Lower lobe of right lung (tissue), 2 donors: ENCODE data around the gene ZNF680. TPM values are rescaled to one million over a fixed set of nuclear protein-coding genes. Genes with fewer than 3 reads are reported as not detected.

Experiments
- ATAC-seq, 2 donors: fragments of 200-7000 bp; cut with Tn5 transposase; one replicate each; pipeline ENCODE4 v1.9.1; 2020 to 2022; ENCODE audit warnings: mild to moderate bottlenecking in 2 of 2, moderate library complexity in 2 of 2
- DNase-seq: peaks from one replicate; pipeline ENCODE4 v3.0.0-alpha.2; 2020
- H3K27ac ChIP-seq: fragments of 200-600 bp; one replicate; pipeline ENCODE4 v1.8.0; 2022
- H3K27me3 ChIP-seq: fragments of 200-600 bp; one replicate; pipeline ENCODE4 v1.8.0; 2022; ENCODE audit warnings: low read depth
- H3K36me3 ChIP-seq: fragments of 200-600 bp; one replicate; pipeline ENCODE4 v1.8.0; 2022; ENCODE audit warnings: mild to moderate bottlenecking
- H3K4me1 ChIP-seq: fragments of 200-600 bp; one replicate; pipeline ENCODE4 v1.8.0; 2022
- H3K4me3 ChIP-seq: fragments of 200-600 bp; one replicate; pipeline ENCODE4 v1.8.0; 2022; ENCODE audit warnings: mild to moderate bottlenecking
- H3K9me3 ChIP-seq: fragments of 200-600 bp; one replicate; pipeline ENCODE4 v1.8.0; 2022
- CTCF ChIP-seq: fragments of 200-600 bp; IDR thresholded peaks from one replicate; pipeline ENCODE4 v1.8.0; 2022; ENCODE audit warnings: antibody characterized with exemption, mild to moderate bottlenecking
- intact Hi-C: fragments of 100-400 bp; cut with DNase I; formaldehyde crosslinking; loops from one replicate; pipeline ENCODE4 v1.11.0; 2022
- total RNA-seq: library from RNA; stranded (reverse); fragmentation: NEBNext Ultra II Directional; extraction: Animal tissue kit (Norgen Biotek cat#: 25700); gene quantifications from one replicate; pipeline ENCODE4 v1.2.1, GENCODE V29; 2021
- donor health status: DM: no; HTN: yes; CAD: no; lungs with severe emphysema.

ZNF680 gene
- total RNA-seq, 1 donor from 2014 or later, result 13.6 TPM

- peaks cover 6% of the 10 kb centered on the region for H3K36me3 ChIP-seq
- H3K27ac ChIP-seq, result no peak overlapping the region
- H3K4me3 ChIP-seq, result no peak overlapping the region
- H3K9me3 ChIP-seq, result peaks cover 100% of the 10 kb centered on the region
- no peak for ATAC-seq
- no peaks in the 10 kb centered on the region for H3K27me3 ChIP-seq
- no peak for TF ChIP-seq CTCF
- no peaks in the 10 kb centered on the region for H3K4me1 ChIP-seq
- intact Hi-C loops, result no loop called here
- DNase-seq, result no peak
Observed at GRCh38 chr7:64521409-64521984, 41.4 kb downstream of the ZNF680 start.

- Histone ChIP-seq H3K27me3 (no peaks in the 10 kb centered on the region), H3K4me3 (no peak overlapping the region), H3K9me3 (peaks cover 91% of the 10 kb centered on the region), H3K36me3 (no peaks in the 10 kb centered on the region), H3K27ac (no peak overlapping the region), H3K4me1 (no peaks in the 10 kb centered on the region)
- ATAC-seq (no peak), DNase-seq (no peak)
- intact Hi-C loops, result no loop called here
- no peak for TF ChIP-seq CTCF
Observed at GRCh38 chr7:64516451-64516850, 46.4 kb downstream of the ZNF680 start.

GRCh38 chr7:64515781-64516180 is 47.1 kb downstream of the ZNF680 start:
- DNase-seq (no peak), ATAC-seq (no peak)
- Histone ChIP-seq H3K36me3 (no peaks in the 10 kb centered on the region), H3K27me3 (no peaks in the 10 kb centered on the region), H3K4me3 (no peak overlapping the region), H3K27ac (no peak overlapping the region), H3K4me1 (no peaks in the 10 kb centered on the region), H3K9me3 (peaks cover 89% of the 10 kb centered on the region)
- intact Hi-C loops, result no loop called here
- TF ChIP-seq CTCF, result no peak

GRCh38 chr7:64515330-64515729 is 47.5 kb downstream of the ZNF680 start:
- Histone ChIP-seq H3K27me3 (no peaks in the 10 kb centered on the region), H3K36me3 (no peaks in the 10 kb centered on the region), H3K4me1 (no peaks in the 10 kb centered on the region), H3K27ac (no peak overlapping the region), H3K4me3 (no peak overlapping the region), H3K9me3 (peaks cover 86% of the 10 kb centered on the region)
- no peak for TF ChIP-seq CTCF
- intact Hi-C loops, result no loop called here
- DNase-seq (no peak), ATAC-seq (no peak)

- intact Hi-C loops, result no loop called here
- H3K27ac ChIP-seq, result no peak overlapping the region
- no peaks in the 10 kb centered on the region for H3K4me1 ChIP-seq
- no peaks in the 10 kb centered on the region for H3K27me3 ChIP-seq
- ATAC-seq, result no peak
- H3K4me3 ChIP-seq, result no peak overlapping the region
- no peak for TF ChIP-seq CTCF
- peaks cover 78% of the 10 kb centered on the region for H3K9me3 ChIP-seq
- no peak for DNase-seq
- H3K36me3 ChIP-seq, result no peaks in the 10 kb centered on the region
Observed at GRCh38 chr7:64509583-64509982, 53.3 kb downstream of the ZNF680 start.
